Measurements from ENCODE around the gene RANBP1. TPM values are rescaled to one million over a fixed set of nuclear protein-coding genes. Genes with fewer than 3 reads are reported as not detected.

Gene RANBP1
- polyA plus RNA-seq, 10 donors = 97.4 to 131 (median 105) TPM

- no peak for DNase-seq
Observed at GRCh38 chr22:20118300-20119020, 2.6 kb downstream of the RANBP1 start.

GRCh38 chr22:20121856-20122415 lies 6.0 kb downstream of the RANBP1 start:
- no peak for DNase-seq

GRCh38 chr22:20123366-20124082 lies 7.6 kb downstream of the RANBP1 start:
- DNase-seq = no peak

GRCh38 chr22:20124083-20124787 lies 8.3 kb downstream of the RANBP1 start:
- DNase-seq = no peak

GRCh38 chr22:20125201-20126174 lies 9.6 kb downstream of the RANBP1 start:
- DNase-seq = no peak

- DNase-seq = no peak
Observed at GRCh38 chr22:20126284-20127029, 10.6 kb downstream of the RANBP1 start.

- no peak for DNase-seq
Observed at GRCh38 chr22:20127318-20127868, 11.5 kb downstream of the RANBP1 start.

- DNase-seq = no peak
Observed at GRCh38 chr22:20127869-20128618, 12.1 kb downstream of the RANBP1 start.

- no peak for DNase-seq
Observed at GRCh38 chr22:20128619-20128901, 12.7 kb downstream of the RANBP1 start.

GRCh38 chr22:20128902-20129746 lies 13.2 kb downstream of the RANBP1 start:
- no peak for DNase-seq

- DNase-seq = no peak
Observed at GRCh38 chr22:20129747-20130014, 13.8 kb downstream of the RANBP1 start.

GRCh38 chr22:20130319-20130718 lies 14.4 kb downstream of the RANBP1 start:
- DNase-seq = no peak

GRCh38 chr22:20130731-20131596 lies 15.1 kb downstream of the RANBP1 start:
- DNase-seq = peak; percentile 73 to 94 (median 87)

GRCh38 chr22:20131597-20131858 lies 15.6 kb downstream of the RANBP1 start, which contains the start of gene ZDHHC8:
Gene ZDHHC8 (plus strand): TSS chr22:20131804. CDS start chr22:20131948, 144 bp downstream.
- peak in 1 of 3 donors; percentile 58 for DNase-seq

GRCh38 chr22:20131859-20132685 lies 16.2 kb downstream of the RANBP1 start:
- no peak for DNase-seq

- DNase-seq = no peak
Observed at GRCh38 chr22:20132686-20133246, 16.9 kb downstream of the RANBP1 start.

Data from muscle of back (tissue), 11 donors.